ENCODE data around the gene PPARG.

GRCh38 chr3:12328132-12328836 lies 39.4 kb downstream of the PPARG start:
- TF ChIP-seq MAX (IDR thresholded peaks at IDR 0.05; ENCODE audit: low read depth) (no peak), CTCF (IDR thresholded peaks at IDR 0.05) (no peak)

All from SK-N-SH (cell line).